Type B pancreatic cell (in vitro differentiated cells): ENCODE measurements around the gene IMMP2L. TPM values are rescaled to one million over a fixed set of nuclear protein-coding genes. Genes with fewer than 3 reads are reported as not detected.

Source experiments
- DNase-seq: peaks from one replicate; pipeline ENCODE4 v3.0.0; 2021; ENCODE audit warnings: mixed read lengths; ENCODE audit not compliant: unreplicated experiment; ENCODE audit errors: extremely low spot score
- H3K27ac Mint-ChIP-seq: 2 replicates; pipeline ENCODE4 v1.8.0; 2021; ENCODE audit warnings: mild to moderate bottlenecking, mixed read lengths
- H3K27me3 Mint-ChIP-seq: 2 replicates; pipeline ENCODE4 v1.8.0; 2021; ENCODE audit warnings: mixed read lengths
- H3K36me3 Mint-ChIP-seq: 2 replicates; pipeline ENCODE4 v1.8.0; 2021; ENCODE audit warnings: mixed read lengths
- H3K4me1 Mint-ChIP-seq: one replicate; pipeline ENCODE4 v1.8.0; 2021; ENCODE audit warnings: mixed read lengths; ENCODE audit not compliant: unreplicated experiment
- H3K4me3 Mint-ChIP-seq: 2 replicates; pipeline ENCODE4 v1.8.0; 2021; ENCODE audit warnings: mild to moderate bottlenecking, mixed read lengths
- H3K9me3 Mint-ChIP-seq: 2 replicates; pipeline ENCODE4 v1.8.0; 2021; ENCODE audit warnings: mixed read lengths
- CTCF ChIP-seq: fragments of 200-600 bp; sonication (generic); conservative IDR thresholded peaks from 2 replicates; pipeline ENCODE4 v1.5.0; 2021; ENCODE audit warnings: antibody characterized with exemption, mild to moderate bottlenecking
- total RNA-seq: library from RNA; stranded (reverse); gene quantifications from 2 replicates; pipeline ENCODE4 v1.2.1, GENCODE V29; 2021; ENCODE audit warnings: low replicate concordance

Gene IMMP2L
- total RNA-seq, 1 donor from 2014 or later, result 23.0 TPM

DNA sequence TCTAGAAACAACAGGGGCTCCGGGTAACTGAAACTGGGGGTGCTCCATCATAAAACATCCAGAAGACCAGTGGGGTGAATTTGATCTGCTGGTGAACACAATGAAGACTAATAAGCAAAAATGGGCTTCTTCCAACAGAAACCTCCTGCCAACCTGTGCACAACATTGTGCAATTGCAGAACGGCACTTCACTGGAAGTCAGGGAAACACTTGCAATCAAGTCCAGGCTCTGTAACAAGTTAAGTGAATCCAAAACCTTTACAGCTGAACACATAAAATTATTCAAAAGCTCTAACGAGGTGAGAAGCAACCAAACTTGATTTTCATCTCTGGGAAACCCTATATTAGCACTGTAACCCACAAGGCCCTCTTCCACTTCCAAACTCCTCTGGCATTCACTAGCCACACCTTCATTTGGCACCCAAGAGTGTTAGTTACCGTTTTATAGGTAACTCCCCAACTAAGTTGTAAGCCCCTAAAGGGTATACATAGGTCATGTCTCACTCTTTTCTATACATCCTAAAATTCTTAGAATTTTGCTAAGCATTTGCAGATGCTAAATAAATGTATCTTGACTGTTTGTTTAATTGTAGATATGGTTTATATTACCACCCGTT lies 22.0 kb downstream of the IMMP2L start:
- TF ChIP-seq CTCF, result no peak
- Mint-ChIP-seq H3K36me3 (peaks cover 6% of the 10 kb centered on the region), H3K4me1 (no peaks in the 10 kb centered on the region), H3K4me3 (no peak overlapping the region), H3K27me3 (no peaks in the 10 kb centered on the region), H3K9me3 (no peaks in the 10 kb centered on the region), H3K27ac (no peak overlapping the region)
- no peak for DNase-seq

DNA sequence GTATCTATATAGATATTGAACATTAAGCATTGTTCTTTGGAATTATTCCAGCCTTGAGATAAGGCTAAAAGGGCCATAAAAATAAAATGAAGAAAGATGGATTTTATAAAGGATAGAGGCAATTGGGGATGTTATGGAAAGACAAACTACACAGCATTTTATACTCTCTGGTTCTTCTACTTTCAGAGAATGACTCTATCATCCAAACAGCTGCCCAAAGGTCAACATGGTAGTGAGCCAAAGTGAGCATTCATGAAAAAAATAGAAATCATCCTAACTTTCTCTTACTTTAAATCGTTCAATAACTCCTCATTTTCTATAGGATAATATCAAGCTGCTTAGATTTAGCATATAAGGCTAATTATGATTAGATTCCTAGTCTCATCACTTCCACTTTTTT lies 25.2 kb downstream of the IMMP2L start:
- no peaks in the 10 kb centered on the region for H3K27me3 Mint-ChIP-seq
- no peak overlapping the region for H3K4me3 Mint-ChIP-seq
- H3K36me3 Mint-ChIP-seq, result peaks cover 6% of the 10 kb centered on the region
- H3K27ac Mint-ChIP-seq, result no peak overlapping the region
- peaks cover 6% of the 10 kb centered on the region for H3K4me1 Mint-ChIP-seq
- DNase-seq, result no peak
- no peak for TF ChIP-seq CTCF
- H3K9me3 Mint-ChIP-seq, result no peaks in the 10 kb centered on the region

DNA sequence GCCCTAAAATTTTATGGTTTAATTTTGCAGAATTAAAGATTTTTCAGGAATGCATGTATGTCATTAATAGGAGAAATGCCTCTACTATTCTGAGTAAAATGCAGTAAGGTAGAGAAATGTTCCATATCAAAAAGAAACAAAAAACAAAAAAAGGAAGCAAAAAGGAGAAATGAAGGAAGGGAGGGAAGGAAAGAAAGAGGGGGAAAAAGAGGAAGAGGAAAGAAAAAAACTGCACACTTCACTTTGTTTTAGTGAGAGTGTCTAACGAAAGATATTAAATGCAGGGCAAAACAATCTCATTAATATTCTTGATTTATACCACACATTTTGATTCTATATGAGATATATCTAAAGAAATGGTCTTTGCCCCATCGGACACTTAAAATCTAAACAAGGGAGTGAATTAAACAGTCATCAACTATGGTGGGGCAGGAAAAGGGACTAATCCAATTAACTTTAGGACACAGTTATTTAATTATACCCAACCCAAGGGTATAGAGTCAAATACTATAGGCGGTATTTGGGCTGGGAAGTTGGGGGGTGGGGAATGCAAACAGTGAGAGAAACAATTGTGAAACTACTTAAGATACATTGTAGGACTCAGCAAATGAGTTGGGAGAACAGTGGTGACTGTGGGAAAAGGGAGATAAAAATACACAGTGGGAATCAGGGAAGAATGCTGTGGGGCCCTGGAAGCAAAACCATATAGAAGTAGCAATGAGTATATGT lies 27.0 kb downstream of the IMMP2L start:
- Mint-ChIP-seq H3K27ac (no peak overlapping the region), H3K9me3 (no peaks in the 10 kb centered on the region)

GRCh38 chr7:111532625-111533024 lies 29.7 kb downstream of the IMMP2L start:
- Mint-ChIP-seq H3K27ac (no peak overlapping the region), H3K4me1 (peaks cover 15% of the 10 kb centered on the region), H3K4me3 (no peak overlapping the region), H3K27me3 (no peaks in the 10 kb centered on the region), H3K9me3 (no peaks in the 10 kb centered on the region), H3K36me3 (peaks cover under 1% of the 10 kb centered on the region)
- DNase-seq, result no peak
- no peak for TF ChIP-seq CTCF

More for the DNA sequence above, 27.0 kb downstream of the IMMP2L start:
- H3K36me3 Mint-ChIP-seq, result peaks cover 6% of the 10 kb centered on the region
- no peak overlapping the region for H3K4me3 Mint-ChIP-seq
- TF ChIP-seq CTCF, result no peak
- H3K27me3 Mint-ChIP-seq, result no peaks in the 10 kb centered on the region
- DNase-seq, result no peak
- H3K4me1 Mint-ChIP-seq, result peaks cover 6% of the 10 kb centered on the region

GRCh38 chr7:111531993-111532392 lies 30.3 kb downstream of the IMMP2L start:
- Mint-ChIP-seq H3K36me3 (no peaks in the 10 kb centered on the region), H3K4me1 (peaks cover 15% of the 10 kb centered on the region), H3K9me3 (no peaks in the 10 kb centered on the region), H3K27ac (no peak overlapping the region), H3K4me3 (no peak overlapping the region), H3K27me3 (no peaks in the 10 kb centered on the region)
- TF ChIP-seq CTCF, result no peak
- no peak for DNase-seq
